CD4-positive, alpha-beta memory T cell (primary cell): ENCODE data around the gene DNAJB13. TPM values are rescaled to one million over a fixed set of nuclear protein-coding genes. Genes with fewer than 3 reads are reported as not detected.

Source experiments
- CTCF ChIA-PET: fragments of 350-600 bp; sonication (Branson Sonifier 250); formaldehyde crosslinking; loops from one replicate; lab custom pipeline; 2021; ENCODE audit warnings: inconsistent platforms; ENCODE audit not compliant: partially characterized antibody; lab: Charles Lee
- POLR2A ChIA-PET: fragments of 350-600 bp; sonication (Branson Sonifier 250); formaldehyde crosslinking; loops from one replicate; lab custom pipeline; 2021; ENCODE audit not compliant: partially characterized antibody; lab: Charles Lee
- DNase-seq, 5 donors: peaks; one replicate each; pipeline versions ENCODE4 v3.0.0 to v3.0.0-alpha.2; 2020 to 2022; ENCODE audit warnings: mixed read lengths in 1 of 5
- H3K27ac ChIP-seq: one replicate; pipeline ENCODE4 v1.7.0; 2013; ENCODE audit warnings: low read depth, low read length
- H3K27me3 ChIP-seq: 2 replicates; pipeline ENCODE4 v1.7.0; 2013; ENCODE audit warnings: mild to moderate bottlenecking, low read length, moderate library complexity; ENCODE audit not compliant: insufficient read depth
- H3K36me3 ChIP-seq: 2 replicates; pipeline ENCODE4 v1.7.0; 2013; ENCODE audit warnings: mild to moderate bottlenecking, low read length, moderate library complexity; ENCODE audit not compliant: insufficient read depth
- H3K4me1 ChIP-seq: 2 replicates; pipeline ENCODE4 v1.7.0; 2013; ENCODE audit warnings: mild to moderate bottlenecking, low read length, moderate library complexity; ENCODE audit not compliant: insufficient read depth
- H3K4me3 ChIP-seq, 2 donors: one replicate each; pipeline ENCODE4 v1.7.0; 2013; ENCODE audit warnings: low read length in 2 of 2, mild to moderate bottlenecking in 1 of 2
- H3K9me3 ChIP-seq, 2 donors: one replicate each; pipeline ENCODE4 v1.7.0; 2013; ENCODE audit warnings: low read length in 2 of 2, control low read depth in 1 of 2; ENCODE audit not compliant: control insufficient read depth in 1 of 2
- H3K27ac Mint-ChIP-seq, 7 donors: one replicate each; pipeline ENCODE4 v1.8.0; 2020 to 2021; ENCODE audit warnings: mixed read lengths in 7 of 7, mild to moderate bottlenecking in 6 of 7, inconsistent platforms in 3 of 7, moderate library complexity in 3 of 7
- H3K27me3 Mint-ChIP-seq, 2 donors: one replicate each; pipeline ENCODE4 v1.8.0; 2020 to 2021; ENCODE audit warnings: mixed read lengths in 2 of 2
- H3K36me3 Mint-ChIP-seq, 2 donors: one replicate each; pipeline ENCODE4 v1.8.0; 2020 to 2021; ENCODE audit warnings: mixed read lengths in 2 of 2, inconsistent platforms in 1 of 2, mild to moderate bottlenecking in 1 of 2
- H3K4me1 Mint-ChIP-seq, 4 donors: one replicate each; pipeline ENCODE4 v1.8.0; 2020 to 2021; ENCODE audit warnings: mixed read lengths in 4 of 4, mild to moderate bottlenecking in 1 of 4
- H3K4me3 Mint-ChIP-seq, 8 donors: one replicate each; pipeline ENCODE4 v1.8.0; 2020 to 2021; ENCODE audit warnings: mixed read lengths in 8 of 8, mild to moderate bottlenecking in 7 of 8, moderate library complexity in 6 of 8, inconsistent platforms in 3 of 8
- H3K9me3 Mint-ChIP-seq, 8 donors: one replicate each; pipeline ENCODE4 v1.8.0; 2020 to 2021; ENCODE audit warnings: mixed read lengths in 8 of 8, mild to moderate bottlenecking in 5 of 8, inconsistent platforms in 3 of 8, moderate library complexity in 1 of 8
- intact Hi-C: fragments of 100-400 bp; cut with micrococcal nuclease; formaldehyde crosslinking; loops from one replicate; pipeline ENCODE4 v1.15.1; 2023
- polyA plus RNA-seq, 2 donors: library from polyadenylated mRNA; unstranded; fragments of 300-500 nt; fragmentation: Illumina TruSeq; gene quantifications; one replicate each; pipeline ENCODE4 v1.2.3, GENCODE V29; 2021
- total RNA-seq, 2 experiments: library from RNA; stranded (reverse); gene quantifications; one replicate each; pipeline ENCODE4 v1.2.3, GENCODE V29; 2021

DNAJB13 gene
- total RNA-seq (under 1 TPM; 0.23 to 0.30 TPM), polyA plus RNA-seq (under 1 TPM in 1 of 2 donors, not detected in 1; 0.53 TPM)

- Histone ChIP-seq H3K9me3 (no peaks in the 10 kb centered on the region), H3K27ac (no peak within 1 kb of the TSS), H3K4me3 (no peak within 1 kb of the TSS), H3K36me3 (no peaks in the 10 kb centered on the region), H3K27me3 (no peaks in the 10 kb centered on the region), H3K4me1 (no peaks in the 10 kb centered on the region)
- peaks cover 3 to 5% of the 10 kb centered on the region in 2 donors for H3K27me3 Mint-ChIP-seq
- no peaks in the 10 kb centered on the region for H3K9me3 Mint-ChIP-seq
- H3K4me1 Mint-ChIP-seq, result no peaks in the 10 kb centered on the region
- no peaks in the 10 kb centered on the region for H3K36me3 Mint-ChIP-seq
- H3K4me3 Mint-ChIP-seq, result no peak within 1 kb of the TSS
- no peak within 1 kb of the TSS for H3K27ac Mint-ChIP-seq
- ChIA-PET CTCF (no interaction called here), POLR2A (interaction anchor here (1.1 kb wide), 1 partner anchor 20 kb away, joined by 3 read pairs; no protein-coding TSS in a partner anchor)
- DNase-seq, result no peak
- intact Hi-C loops, result no loop called here
Measured at GRCh38 chr11:73950869-73951710, at the start of gene DNAJB13. TSS of gene DNAJB13 (plus strand) at chr11:73951026. CDS start at chr11:73951070, 44 bp downstream.

DNA sequence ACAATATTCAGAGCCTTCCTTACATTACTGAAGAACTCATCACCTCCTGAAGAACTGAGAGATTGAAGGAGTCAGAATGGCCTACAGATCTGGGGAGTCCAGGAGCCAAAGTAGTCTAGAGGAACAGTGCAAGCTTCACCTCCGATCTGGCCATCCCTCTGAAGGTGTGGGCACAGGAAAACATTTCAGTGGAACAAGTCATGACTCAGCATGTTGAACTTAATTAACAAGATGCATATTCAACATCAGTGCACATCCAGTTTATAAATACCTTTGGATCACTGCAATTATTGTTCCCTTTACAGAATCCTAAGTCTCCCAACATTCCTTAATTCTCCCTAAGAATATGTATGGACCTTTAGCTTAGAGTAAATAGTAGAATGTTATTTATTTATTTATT, 48.5 kb upstream of the DNAJB13 start:
- CTCF ChIA-PET, result no interaction called here
- POLR2A ChIA-PET, result no interaction called here
- DNase-seq, result no peak
- Histone ChIP-seq H3K27ac (no peak overlapping the region), H3K4me3 (no peak overlapping the region), H3K9me3 (no peaks in the 10 kb centered on the region), H3K27me3 (no peaks in the 10 kb centered on the region), H3K36me3 (no peaks in the 10 kb centered on the region), H3K4me1 (no peaks in the 10 kb centered on the region)
- Mint-ChIP-seq H3K9me3 (no peaks in the 10 kb centered on the region), H3K4me1 (no peaks in the 10 kb centered on the region), H3K36me3 (peaks cover 32 to 52% of the 10 kb centered on the region in 2 donors), H3K4me3 (no peak overlapping the region), H3K27me3 (no peaks in the 10 kb centered on the region), H3K27ac (no peak overlapping the region)
- intact Hi-C loops, result no loop called here

- intact Hi-C loops, result no loop called here
- DNase-seq, result peak in 1 of 5 donors; percentile 40
- Histone ChIP-seq H3K4me3 (no peak overlapping the region), H3K36me3 (peaks cover 7% of the 10 kb centered on the region), H3K27ac (no peak overlapping the region), H3K4me1 (no peaks in the 10 kb centered on the region), H3K27me3 (no peaks in the 10 kb centered on the region), H3K9me3 (no peaks in the 10 kb centered on the region)
- no peaks in the 10 kb centered on the region for H3K4me1 Mint-ChIP-seq
- no peak overlapping the region for H3K4me3 Mint-ChIP-seq
- no peak overlapping the region for H3K27ac Mint-ChIP-seq
- H3K36me3 Mint-ChIP-seq, result peaks cover 30 to 53% of the 10 kb centered on the region in 2 donors
- ChIA-PET POLR2A (no interaction called here), CTCF (no interaction called here)
- no peaks in the 10 kb centered on the region for H3K9me3 Mint-ChIP-seq
- no peaks in the 10 kb centered on the region for H3K27me3 Mint-ChIP-seq
Measured at GRCh38 chr11:73907191-73907590, 43.6 kb upstream of the DNAJB13 start.

DNA sequence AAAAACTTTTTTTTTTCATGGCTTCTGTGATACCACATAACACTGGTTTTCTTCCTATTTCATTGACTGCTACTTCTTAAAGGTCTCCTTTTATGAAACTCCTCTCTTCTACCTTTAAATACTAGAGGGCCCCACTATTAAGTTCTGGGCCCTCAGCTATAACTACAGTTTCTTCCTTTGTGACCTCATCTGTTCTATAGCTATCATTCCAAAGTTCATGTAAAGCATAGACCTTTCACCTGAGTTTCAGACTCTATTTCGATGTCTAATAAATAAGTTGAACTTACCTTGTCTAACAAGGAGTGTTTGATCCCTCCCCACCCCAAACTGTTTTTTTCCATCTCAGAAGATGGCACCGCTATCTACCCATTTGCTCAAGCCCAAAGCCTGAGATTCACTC, 38.8 kb upstream of the DNAJB13 start:
- Histone ChIP-seq H3K27me3 (no peaks in the 10 kb centered on the region), H3K36me3 (peaks cover 33% of the 10 kb centered on the region), H3K4me3 (no peak overlapping the region), H3K9me3 (no peaks in the 10 kb centered on the region), H3K4me1 (no peaks in the 10 kb centered on the region), H3K27ac (no peak overlapping the region)
- CTCF ChIA-PET, result interaction anchor here (0.7 kb wide), 1 partner anchor 796 kb away, joined by 3 read pairs; no protein-coding TSS in a partner anchor
- Mint-ChIP-seq H3K9me3 (no peaks in the 10 kb centered on the region), H3K4me1 (peaks cover 0 to 2% (median 0%) of the 10 kb centered on the region in 4 donors), H3K27ac (peak overlapping the region in 1 of 7 donors; percentile 24), H3K4me3 (no peak overlapping the region), H3K27me3 (no peaks in the 10 kb centered on the region), H3K36me3 (peaks cover 35 to 61% of the 10 kb centered on the region in 2 donors)
- POLR2A ChIA-PET, result no interaction called here
- DNase-seq, result no peak
- intact Hi-C loops, result no loop called here

DNA sequence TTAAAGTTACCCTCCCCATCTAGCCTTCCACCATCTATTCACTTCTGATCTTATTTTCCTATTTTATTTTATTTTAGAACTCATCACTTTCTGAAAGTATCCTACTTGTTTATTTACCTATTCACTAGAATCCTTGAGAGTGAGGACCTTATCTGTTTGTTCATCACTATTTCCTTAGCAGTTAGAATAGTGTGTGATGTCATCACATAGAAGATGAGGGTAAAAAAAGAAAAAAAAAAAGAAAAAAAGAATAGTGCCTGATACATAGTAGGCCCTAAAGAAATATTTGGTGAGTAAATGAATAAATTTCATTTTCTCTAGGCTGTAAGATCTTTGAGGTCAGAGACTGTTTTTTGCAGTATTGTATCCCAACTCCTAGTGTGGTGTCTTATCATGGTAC, 37.4 kb upstream of the DNAJB13 start:
- H3K36me3 Mint-ChIP-seq, result peaks cover 36 to 61% of the 10 kb centered on the region in 2 donors
- CTCF ChIA-PET, result no interaction called here

DNA sequence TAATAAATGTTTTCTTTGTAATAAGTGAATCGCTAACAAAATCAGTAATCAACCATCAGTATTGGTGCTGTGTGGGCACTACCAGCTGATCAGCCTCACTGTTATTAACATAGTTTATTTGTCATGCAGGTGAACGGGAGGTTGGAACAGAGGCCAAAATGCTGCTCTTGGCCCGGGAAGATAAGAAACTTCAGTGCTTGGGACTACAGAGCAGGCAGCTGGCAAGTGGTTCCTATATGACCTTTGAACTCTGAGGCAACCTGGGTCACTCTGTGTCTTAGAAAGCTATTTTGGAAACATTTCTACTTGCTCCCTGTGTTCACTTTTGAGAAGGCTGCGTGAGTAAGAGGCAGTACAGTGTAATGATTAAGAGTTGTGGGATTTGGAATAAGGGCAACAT, 36.5 kb upstream of the DNAJB13 start:
- H3K4me1 ChIP-seq, result no peaks in the 10 kb centered on the region
- no peak overlapping the region for H3K27ac Mint-ChIP-seq
- no peak overlapping the region for H3K4me3 Mint-ChIP-seq
- CTCF ChIA-PET, result no interaction called here
- POLR2A ChIA-PET, result no interaction called here
- no peaks in the 10 kb centered on the region for H3K27me3 Mint-ChIP-seq
- H3K4me3 ChIP-seq, result no peak overlapping the region
- intact Hi-C loops, result no loop called here
- no peak for DNase-seq
- peaks cover 0 to 2% (median 0%) of the 10 kb centered on the region in 4 donors for H3K4me1 Mint-ChIP-seq
- H3K9me3 ChIP-seq, result no peaks in the 10 kb centered on the region
- H3K27me3 ChIP-seq, result no peaks in the 10 kb centered on the region
- peaks cover 47% of the 10 kb centered on the region for H3K36me3 ChIP-seq
- H3K36me3 Mint-ChIP-seq, result peaks cover 42 to 67% of the 10 kb centered on the region in 2 donors
- H3K9me3 Mint-ChIP-seq, result no peaks in the 10 kb centered on the region
- no peak overlapping the region for H3K27ac ChIP-seq

More for the DNA sequence above, 37.4 kb upstream of the DNAJB13 start:
- Histone ChIP-seq H3K4me1 (no peaks in the 10 kb centered on the region), H3K4me3 (no peak overlapping the region), H3K27ac (no peak overlapping the region), H3K36me3 (peaks cover 39% of the 10 kb centered on the region), H3K27me3 (no peaks in the 10 kb centered on the region), H3K9me3 (no peaks in the 10 kb centered on the region)
- peaks cover 0 to 2% (median 0%) of the 10 kb centered on the region in 4 donors for H3K4me1 Mint-ChIP-seq
- no peaks in the 10 kb centered on the region for H3K27me3 Mint-ChIP-seq
- DNase-seq, result no peak
- H3K4me3 Mint-ChIP-seq, result no peak overlapping the region
- H3K9me3 Mint-ChIP-seq, result no peaks in the 10 kb centered on the region
- intact Hi-C loops, result no loop called here
- POLR2A ChIA-PET, result no interaction called here
- H3K27ac Mint-ChIP-seq, result no peak overlapping the region

DNA sequence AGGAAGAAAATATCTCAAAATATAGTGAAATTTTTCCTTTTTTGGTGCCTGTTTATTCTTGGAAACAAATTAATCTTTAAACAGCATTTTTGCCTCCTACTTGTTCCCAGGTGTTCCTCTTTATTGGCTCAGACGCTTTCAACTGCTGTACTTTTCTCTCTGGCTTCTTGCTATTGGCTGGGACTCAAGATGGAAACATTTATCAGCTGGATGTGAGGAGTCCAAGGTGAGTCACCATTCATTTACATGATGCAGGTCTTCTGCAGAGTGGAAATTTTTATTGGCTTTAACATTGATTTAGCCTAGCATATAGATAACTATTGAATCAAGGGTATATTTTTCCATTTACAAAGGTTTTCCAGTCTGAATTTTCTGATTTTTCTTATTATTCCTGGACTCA, 34.4 kb upstream of the DNAJB13 start:
- no peak overlapping the region for H3K4me3 Mint-ChIP-seq
- H3K9me3 Mint-ChIP-seq, result no peaks in the 10 kb centered on the region
- peak overlapping the region in 1 of 7 donors; percentile 29 for H3K27ac Mint-ChIP-seq
- peaks cover 40 to 65% of the 10 kb centered on the region in 2 donors for H3K36me3 Mint-ChIP-seq
- peaks cover 0 to 2% (median 0%) of the 10 kb centered on the region in 4 donors for H3K4me1 Mint-ChIP-seq
- no peaks in the 10 kb centered on the region for H3K27me3 ChIP-seq
- H3K4me3 ChIP-seq, result no peak overlapping the region
- intact Hi-C loops, result no loop called here
- H3K36me3 ChIP-seq, result peaks cover 48% of the 10 kb centered on the region
- CTCF ChIA-PET, result interaction anchor here (1.6 kb wide), 1 partner anchor 11 kb away, joined by 3 read pairs; no protein-coding TSS in a partner anchor
- no peak overlapping the region for H3K27ac ChIP-seq
- H3K9me3 ChIP-seq, result no peaks in the 10 kb centered on the region
- H3K27me3 Mint-ChIP-seq, result no peaks in the 10 kb centered on the region
- no peaks in the 10 kb centered on the region for H3K4me1 ChIP-seq
- no peak for DNase-seq
- POLR2A ChIA-PET, result no interaction called here
